Measurements from ENCODE around the gene GRHPR.
"Not testable (repeated sequence)": the region's sequence is repeated elsewhere in the genome, so short reads cannot be mapped to it uniquely, and the experiment has no call there.

GRHPR gene

DNA sequence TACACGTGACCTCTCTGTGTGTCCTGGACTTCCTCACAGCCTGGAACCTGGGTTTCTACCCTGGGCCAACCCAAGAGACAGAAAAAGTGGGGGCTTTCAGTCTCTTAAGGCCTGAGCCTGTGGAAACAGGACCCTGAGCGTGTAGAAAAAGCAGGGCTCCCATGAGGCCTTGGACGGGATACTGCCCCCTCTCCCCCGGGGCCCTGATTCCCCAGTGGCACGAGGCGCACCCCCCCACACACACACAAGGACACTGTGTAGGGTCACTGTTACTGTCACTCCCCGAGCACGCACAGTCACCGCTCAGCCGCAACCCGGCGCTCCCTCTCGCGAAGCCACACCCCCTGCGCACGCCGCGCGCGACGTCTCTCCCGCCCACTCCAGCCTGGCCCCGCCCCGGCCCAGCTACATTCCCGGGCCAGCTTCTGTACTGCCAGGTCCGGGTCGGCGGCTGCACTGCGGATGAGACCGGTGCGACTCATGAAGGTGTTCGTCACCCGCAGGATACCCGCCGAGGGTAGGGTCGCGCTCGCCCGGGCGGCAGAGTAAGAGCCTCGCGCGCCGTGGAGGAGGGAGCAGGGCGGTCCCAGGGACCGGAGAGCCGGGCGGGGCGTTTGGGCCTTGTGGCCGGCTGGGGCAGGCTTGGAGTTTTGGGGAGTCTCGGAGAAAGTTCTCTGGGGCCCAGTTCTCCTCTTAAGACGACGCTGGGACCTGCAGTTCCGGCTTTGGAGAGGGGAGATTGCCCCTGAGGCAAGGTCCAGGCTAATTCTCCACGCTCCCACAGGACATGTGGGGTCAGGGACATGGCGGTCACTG lies at the start of gene GRHPR:
Gene GRHPR, plus strand, starts transcription at position 408 of the 816 bp plus-strand sequence. Its CDS starts 55 bp downstream, at position 463.
- peak; percentile 86 to 89 for DNase-seq (ENCODE audit: low read depth in 1 of 2, low spot score in 1 of 2)

GRCh38 chr9:37372839-37373238 lies 49.7 kb upstream of the GRHPR start:
- no peak for DNase-seq (ENCODE audit: low read depth in 1 of 2, low spot score in 1 of 2)

DNA sequence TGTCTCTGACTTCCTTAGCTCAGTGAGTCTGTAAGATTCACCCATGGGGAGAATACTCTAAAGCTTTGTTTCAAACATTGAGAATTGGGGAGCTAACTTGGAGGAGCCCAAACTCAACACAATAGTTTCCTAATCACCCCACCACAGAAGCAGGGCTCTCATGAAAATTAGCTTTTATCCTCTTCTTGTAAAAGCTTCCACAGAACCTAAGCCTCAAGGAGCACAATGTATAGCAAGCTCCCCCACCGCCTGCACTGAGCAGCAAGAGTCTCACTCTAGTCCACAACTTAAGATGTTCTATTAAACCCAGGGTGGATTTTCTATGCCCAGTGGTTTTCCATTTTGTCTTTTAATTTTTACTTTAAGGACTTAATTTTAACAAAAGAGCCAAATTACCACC lies 48.9 kb upstream of the GRHPR start:
- no peak for DNase-seq (ENCODE audit: low read depth in 1 of 2, low spot score in 1 of 2)

GRCh38 chr9:37374892-37375291 lies 47.6 kb upstream of the GRHPR start:
- no peak for DNase-seq (ENCODE audit: low read depth in 1 of 2, low spot score in 1 of 2)

DNA sequence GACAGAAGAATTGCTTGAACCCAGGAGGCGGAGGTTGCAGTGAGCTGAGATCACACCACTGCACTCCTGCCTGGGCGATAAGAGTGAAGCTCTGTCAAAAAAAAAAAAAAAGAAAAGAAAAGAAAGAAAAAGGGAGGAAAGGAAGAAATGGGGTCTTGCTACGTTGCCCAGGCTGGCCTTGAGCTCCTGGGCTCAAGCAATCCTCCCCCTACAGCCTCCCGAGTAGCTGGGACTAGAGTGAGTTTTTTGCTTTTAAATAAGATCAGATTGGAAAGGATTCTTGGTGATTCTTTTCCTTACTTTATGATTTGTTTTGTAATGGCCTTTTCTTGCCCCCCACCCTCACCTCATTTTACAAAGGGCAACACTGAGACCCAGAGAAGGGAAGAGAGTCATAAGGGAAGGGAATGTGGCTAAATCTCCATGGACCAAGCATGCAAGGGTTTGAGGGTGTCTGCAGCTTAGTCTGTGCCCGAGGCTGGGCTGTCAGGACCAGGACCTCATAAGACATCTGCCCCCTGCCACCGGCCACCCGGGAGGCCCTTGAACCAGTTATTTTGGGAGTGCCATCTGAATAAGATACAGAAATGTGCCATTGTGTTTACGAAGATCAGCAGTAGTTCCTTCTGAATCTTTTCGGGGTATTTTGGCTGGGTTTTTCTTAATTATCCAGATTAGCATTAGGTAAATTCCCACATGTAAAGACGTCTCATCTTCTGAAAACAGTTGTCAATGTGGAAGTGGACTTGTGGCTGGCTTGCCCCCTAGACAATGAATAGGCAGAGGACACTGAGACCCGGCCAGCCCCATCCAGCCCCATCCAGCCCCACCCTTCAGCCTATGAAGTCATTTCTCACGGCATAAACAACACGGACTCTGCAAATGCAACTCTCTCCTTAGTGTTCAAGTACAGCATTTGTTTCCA lies 44.5 kb upstream of the GRHPR start:
- DNase-seq (ENCODE audit: low read depth in 1 of 2, low spot score in 1 of 2): no peak

GRCh38 chr9:37378613-37379004 lies 43.9 kb upstream of the GRHPR start:
- no peak for DNase-seq (ENCODE audit: low read depth in 1 of 2, low spot score in 1 of 2)

GRCh38 chr9:37379835-37380234 lies 42.7 kb upstream of the GRHPR start:
- DNase-seq (ENCODE audit: low read depth in 1 of 2, low spot score in 1 of 2): no peak

- DNase-seq (ENCODE audit: low read depth in 1 of 2, low spot score in 1 of 2): no peak
These were observed 41.9 kb upstream of the GRHPR start for GRCh38 chr9:37380570-37380969.

DNA sequence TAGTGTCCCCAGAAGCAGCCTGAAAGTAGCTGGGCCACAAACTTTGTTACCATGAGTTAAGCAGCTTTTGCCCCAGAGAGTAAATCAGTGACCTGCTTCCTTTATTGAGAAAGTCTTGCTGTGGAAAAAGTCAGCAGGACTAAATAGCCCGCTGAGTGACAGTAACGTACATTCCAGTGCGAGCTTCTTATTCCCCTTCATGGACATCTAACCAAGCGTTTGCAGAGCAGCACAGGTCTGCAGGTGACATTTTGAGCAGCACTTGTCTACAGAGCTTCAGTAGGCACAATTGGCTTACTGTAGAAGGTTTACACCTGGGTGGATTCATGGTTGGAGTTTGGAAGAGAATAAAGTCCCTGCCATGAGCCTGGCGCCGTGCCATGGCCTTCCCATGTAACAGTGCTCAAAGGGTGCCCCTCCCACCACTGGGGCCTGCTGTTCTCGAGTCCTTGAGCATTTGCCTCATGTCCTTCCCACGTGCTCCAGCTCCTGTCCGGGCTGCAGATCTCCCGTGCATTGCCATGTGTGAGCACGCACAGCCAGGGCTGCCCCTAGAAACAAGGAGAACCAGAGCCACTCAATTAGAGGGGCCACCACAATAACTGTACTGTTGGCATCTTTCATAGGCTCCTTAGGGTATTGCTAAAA lies 41.3 kb upstream of the GRHPR start:
- no peak for DNase-seq (ENCODE audit: low read depth in 1 of 2, low spot score in 1 of 2)

GRCh38 chr9:37382161-37382981 lies 40.1 kb upstream of the GRHPR start:
- no peak for DNase-seq (ENCODE audit: low read depth in 1 of 2, low spot score in 1 of 2)

DNA sequence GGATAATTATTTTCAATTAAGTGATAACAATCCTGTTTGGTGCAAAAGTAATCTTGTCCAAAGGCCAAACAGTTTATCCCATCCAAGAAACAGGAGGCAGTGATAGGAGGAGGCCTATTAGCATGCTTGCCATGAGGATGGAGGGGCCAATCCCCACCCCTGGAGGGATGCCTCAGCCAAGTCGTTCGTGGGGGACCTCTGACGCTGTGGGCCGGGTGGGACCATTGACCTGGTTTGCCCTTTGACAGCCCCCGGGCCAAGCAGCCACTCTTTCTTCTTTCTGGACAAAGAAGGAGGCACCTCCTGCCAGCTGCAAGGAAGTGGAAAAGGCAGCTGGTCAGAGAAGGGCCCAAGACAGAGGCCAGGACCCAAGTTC lies 39.5 kb upstream of the GRHPR start:
- DNase-seq (ENCODE audit: low read depth in 1 of 2, low spot score in 1 of 2): no peak

- DNase-seq (ENCODE audit: low read depth in 1 of 2, low spot score in 1 of 2): no peak
These were observed 39.1 kb upstream of the GRHPR start for GRCh38 chr9:37383393-37383792.

DNA sequence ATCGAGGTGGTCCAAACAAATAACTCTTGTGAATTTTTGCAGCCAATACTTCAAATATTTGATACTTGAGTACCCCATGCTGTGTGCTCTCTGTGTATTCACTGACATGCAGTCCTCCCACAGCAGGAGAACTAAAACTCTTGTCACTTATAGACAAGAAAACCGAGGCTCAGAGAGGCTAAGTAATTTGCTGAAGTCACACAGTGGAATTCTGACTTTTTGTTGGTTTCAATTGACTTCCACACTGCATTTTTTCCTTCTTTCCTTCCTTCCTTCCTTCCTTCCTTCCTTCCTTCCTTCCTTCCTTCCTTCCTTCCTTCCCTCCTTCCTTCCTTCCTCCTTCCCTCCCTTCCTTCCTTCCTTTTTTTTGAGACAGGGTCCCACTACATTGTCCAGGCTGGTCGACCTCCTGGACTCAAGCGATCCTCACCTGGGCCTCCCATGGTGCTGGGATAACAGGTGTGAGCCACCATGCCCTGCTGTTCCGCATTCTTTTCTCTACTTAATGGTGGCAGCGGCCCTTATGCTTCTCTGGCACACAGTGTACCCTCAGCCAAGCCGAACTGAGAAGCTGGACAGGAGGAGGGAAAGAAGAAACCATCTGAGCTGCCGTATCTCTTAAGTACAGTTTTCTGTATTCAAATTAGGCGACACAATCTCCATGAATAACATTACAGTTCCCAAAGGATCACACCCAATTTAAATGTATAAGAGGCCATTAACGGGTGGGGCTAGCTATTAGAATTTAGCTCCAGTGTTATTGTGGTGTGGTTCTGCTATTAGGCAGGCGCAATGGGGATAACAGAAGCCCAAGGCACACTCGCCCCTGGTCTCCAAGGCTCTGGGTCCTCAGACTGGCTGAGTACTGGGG lies 38.4 kb upstream of the GRHPR start:
- no peak for DNase-seq (ENCODE audit: low read depth in 1 of 2, low spot score in 1 of 2)

GRCh38 chr9:37385286-37385685 lies 37.2 kb upstream of the GRHPR start:
- no peak for DNase-seq (ENCODE audit: low read depth in 1 of 2, low spot score in 1 of 2)

GRCh38 chr9:37386988-37387387 lies 35.5 kb upstream of the GRHPR start:
- no peak for DNase-seq (ENCODE audit: low read depth in 1 of 2, low spot score in 1 of 2)

- peak in 1 of 2 donors; percentile 8 for DNase-seq (ENCODE audit: low read depth in 1 of 2, low spot score in 1 of 2)
These were observed 31.7 kb upstream of the GRHPR start for GRCh38 chr9:37390759-37391158.

DNA sequence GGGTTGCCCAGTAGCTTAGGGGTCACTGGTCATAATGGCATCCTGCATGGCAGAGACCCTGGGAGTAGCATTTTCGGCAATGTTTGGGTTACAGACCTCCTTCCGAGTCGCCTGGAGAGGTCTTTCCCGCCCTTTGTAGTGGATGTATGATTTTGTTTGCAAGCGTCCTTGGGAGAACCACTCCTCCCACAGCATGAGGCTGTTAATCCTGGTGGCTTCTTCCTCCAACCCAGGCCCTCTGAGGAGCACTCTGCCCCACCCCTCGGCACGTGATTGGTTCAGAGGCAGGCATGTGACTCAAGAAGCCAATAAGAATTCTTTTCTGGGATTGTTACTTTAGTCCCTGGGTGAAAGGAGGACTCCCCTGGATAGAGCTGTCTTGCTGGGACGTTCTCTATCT lies 30.2 kb upstream of the GRHPR start:
- DNase-seq (ENCODE audit: low read depth in 1 of 2, low spot score in 1 of 2): no peak

DNA sequence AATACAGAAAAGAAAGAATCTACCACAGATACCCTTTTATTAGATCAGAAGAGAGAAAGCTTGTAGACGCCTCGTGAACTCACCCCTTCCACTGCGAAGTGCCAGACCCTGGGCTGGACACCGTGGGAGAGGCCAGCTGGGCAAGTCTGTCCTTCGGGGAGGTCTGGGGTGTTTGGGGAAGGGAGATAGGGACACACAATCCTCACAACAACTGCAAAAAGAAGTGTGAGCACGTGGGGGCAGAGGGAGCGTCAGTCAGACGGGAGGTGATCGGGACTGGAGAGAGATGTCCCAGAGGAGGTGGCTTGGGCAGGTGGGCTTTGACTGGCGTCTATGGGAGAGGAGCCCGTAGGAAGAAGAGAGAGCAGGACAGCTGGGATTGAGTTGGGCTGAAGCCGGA lies 27.3 kb upstream of the GRHPR start:
- no peak for DNase-seq (ENCODE audit: low read depth in 1 of 2, low spot score in 1 of 2)

DNA sequence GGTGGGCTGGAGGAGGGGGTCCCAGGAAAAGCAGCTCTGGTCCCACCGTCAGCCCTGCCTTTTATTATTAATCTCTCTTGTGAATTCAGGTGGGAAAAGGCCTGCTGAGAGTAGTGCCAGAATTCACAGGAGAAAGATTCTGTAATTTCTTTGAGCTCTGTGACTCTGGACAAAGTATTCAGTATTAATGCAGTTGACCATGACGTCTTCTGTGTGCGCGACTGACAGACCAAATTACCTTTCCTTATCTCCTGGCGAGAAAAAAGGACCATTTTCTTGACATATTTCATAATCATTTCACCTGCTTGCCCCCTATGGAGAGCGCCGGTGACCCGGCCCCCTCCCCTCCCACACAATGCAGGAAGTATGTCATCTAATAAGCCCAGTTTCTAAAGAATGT lies 26.8 kb upstream of the GRHPR start:
- DNase-seq (ENCODE audit: low read depth in 1 of 2, low spot score in 1 of 2): no peak

- DNase-seq (ENCODE audit: low read depth in 1 of 2, low spot score in 1 of 2): not testable (repeated sequence)
These were observed 24.5 kb upstream of the GRHPR start for GRCh38 chr9:37397948-37398347.

Measured in activated CD4-positive, alpha-beta T cell treated with anti-CD3 and anti-CD28 coated beads, Interleukin-2, amount 50 U/mL, for 24 hours (primary cell).